ENCODE results near the gene CDON. TPM values are rescaled to one million over a fixed set of nuclear protein-coding genes. Genes with fewer than 3 reads are reported as not detected.

CDON gene
- total RNA-seq, 1 experiment from 2014 or later, result 17.2 TPM

GRCh38 chr11:125974284-125974683, 88.4 kb downstream of the CDON start:
- no peak overlapping the region for H2BK15ac ChIP-seq (ENCODE audit: low read depth, low read length)
- no peak overlapping the region for H3K27ac Mint-ChIP-seq
- H3K23me2 ChIP-seq (ENCODE audit: insufficient read length, low read depth, low read length, poor library complexity, severe bottlenecking), result no peaks in the 10 kb centered on the region
- H3K56ac ChIP-seq (ENCODE audit: insufficient read length, low read depth, low read length), result no peak overlapping the region
- H3K14ac ChIP-seq (ENCODE audit: insufficient read depth, low read length), result no peak overlapping the region
- H4K91ac ChIP-seq (ENCODE audit: insufficient read length, low read depth, low read length), result no peak overlapping the region
- H3K36me3 Mint-ChIP-seq (ENCODE audit: insufficient read depth in 1 of 3, low read depth in 3 of 3), result no peaks in the 10 kb centered on the region; a peak in 1 of 7 replicates
- TF ChIP-seq CTCF (conservative IDR thresholded peaks at IDR 0.05), result no peak
- no peaks in the 10 kb centered on the region for H3K79me1 ChIP-seq (ENCODE audit: insufficient read depth, low read depth, low read length, poor library complexity, severe bottlenecking)
- H3K4ac ChIP-seq (ENCODE audit: low read depth, low read length), result no peak overlapping the region
- H4K8ac ChIP-seq (replicated peaks; ENCODE audit: insufficient read length, low read depth, low read length), result no peak overlapping the region
- no peak overlapping the region for H2BK5ac ChIP-seq (ENCODE audit: insufficient read length, low read length)
- no peak overlapping the region for H2BK20ac ChIP-seq (ENCODE audit: low read depth, low read length, poor library complexity, severe bottlenecking)
- no peaks in the 10 kb centered on the region for H3K27me3 ChIP-seq (ENCODE audit: insufficient read depth, low read length)
- no peaks in the 10 kb centered on the region for H3K27me3 Mint-ChIP-seq (ENCODE audit: low read depth)
- peaks cover 1 to 9% of the 10 kb centered on the region in 2 experiments for H3K4me1 Mint-ChIP-seq
- H3K79me2 ChIP-seq (ENCODE audit: insufficient read depth, low read length), result no peaks in the 10 kb centered on the region
- no peak overlapping the region for H2BK120ac ChIP-seq (ENCODE audit: low read depth, low read length, poor library complexity, severe bottlenecking)
- no peak overlapping the region for H3K4me3 Mint-ChIP-seq
- H3T11ph ChIP-seq (ENCODE audit: low read length), result no peak overlapping the region
- no peak for DNase-seq
- H3K23ac ChIP-seq (ENCODE audit: insufficient read length, low read depth, low read length), result no peak overlapping the region
- no peak overlapping the region for H3K18ac ChIP-seq (ENCODE audit: insufficient read length, low read depth, low read length)
- H3K4me1 ChIP-seq (ENCODE audit: insufficient read depth, low read length), result no peaks in the 10 kb centered on the region
- no peaks in the 10 kb centered on the region for H3K9me3 Mint-ChIP-seq
- no peak overlapping the region for H3K4me2 ChIP-seq (ENCODE audit: insufficient read depth, insufficient read length, low read length)
- H2AK5ac ChIP-seq (ENCODE audit: insufficient read length, low read length), result no peak overlapping the region
- no peak overlapping the region for H3K9ac ChIP-seq (ENCODE audit: extremely low read depth, insufficient read length, low read length)
- H3K9me3 ChIP-seq (ENCODE audit: control insufficient read depth, low read depth, low read length), result no peaks in the 10 kb centered on the region
- H4K20me1 ChIP-seq (ENCODE audit: control insufficient read depth, insufficient read depth, insufficient read length), result no peaks in the 10 kb centered on the region
- no peak overlapping the region for H4K5ac ChIP-seq (ENCODE audit: insufficient read length, low read depth, low read length)
- H3K27ac ChIP-seq (ENCODE audit: insufficient read length, low read depth, low read length), result no peak overlapping the region
- no peak overlapping the region for H2BK12ac ChIP-seq (ENCODE audit: insufficient read length, low read depth, low read length)
- H2AFZ ChIP-seq (ENCODE audit: low read length), result no peak overlapping the region

Data from H9 (cell line).